ENCODE results near the gene CCDC102B.

The CCDC102B gene

DNA sequence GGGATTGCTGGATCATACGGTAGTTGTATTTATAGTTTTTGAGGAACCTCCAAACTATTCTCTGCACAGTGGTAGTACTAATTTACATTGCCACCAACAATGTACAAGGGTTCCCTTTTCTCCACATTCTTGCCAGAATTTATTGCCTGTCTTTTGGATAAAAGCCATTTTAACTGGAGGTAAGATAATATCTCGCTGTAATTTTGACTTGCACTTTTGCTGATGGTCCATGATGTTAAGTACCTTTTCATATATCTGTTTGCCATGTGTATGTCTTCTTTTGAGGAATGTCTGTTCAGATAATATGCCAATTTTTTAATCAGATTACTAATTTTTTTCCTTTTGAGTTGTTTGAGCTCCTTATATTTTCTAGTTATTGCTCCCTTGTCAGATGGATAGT is 158.8 kb downstream of the CCDC102B start:
- Mint-ChIP-seq H3K4me1 (no peaks in the 10 kb centered on the region), H3K9me3 (peaks cover 18% of the 10 kb centered on the region), H3K36me3 (ENCODE audit: low read depth) (peaks cover 21% of the 10 kb centered on the region), H3K27me3 (ENCODE audit: low read depth, poor library complexity) (no peaks in the 10 kb centered on the region), H3K4me3 (no peak overlapping the region), H3K27ac (no peak overlapping the region)
- no peak for DNase-seq
- TF ChIP-seq, protein P1, sequence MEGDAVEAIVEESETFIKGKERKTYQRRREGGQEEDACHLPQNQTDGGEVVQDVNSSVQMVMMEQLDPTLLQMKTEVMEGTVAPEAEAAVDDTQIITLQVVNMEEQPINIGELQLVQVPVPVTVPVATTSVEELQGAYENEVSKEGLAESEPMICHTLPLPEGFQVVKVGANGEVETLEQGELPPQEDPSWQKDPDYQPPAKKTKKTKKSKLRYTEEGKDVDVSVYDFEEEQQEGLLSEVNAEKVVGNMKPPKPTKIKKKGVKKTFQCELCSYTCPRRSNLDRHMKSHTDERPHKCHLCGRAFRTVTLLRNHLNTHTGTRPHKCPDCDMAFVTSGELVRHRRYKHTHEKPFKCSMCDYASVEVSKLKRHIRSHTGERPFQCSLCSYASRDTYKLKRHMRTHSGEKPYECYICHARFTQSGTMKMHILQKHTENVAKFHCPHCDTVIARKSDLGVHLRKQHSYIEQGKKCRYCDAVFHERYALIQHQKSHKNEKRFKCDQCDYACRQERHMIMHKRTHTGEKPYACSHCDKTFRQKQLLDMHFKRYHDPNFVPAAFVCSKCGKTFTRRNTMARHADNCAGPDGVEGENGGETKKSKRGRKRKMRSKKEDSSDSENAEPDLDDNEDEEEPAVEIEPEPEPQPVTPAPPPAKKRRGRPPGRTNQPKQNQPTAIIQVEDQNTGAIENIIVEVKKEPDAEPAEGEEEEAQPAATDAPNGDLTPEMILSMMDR (IDR thresholded peaks at IDR 0.05), result no peak

DNA sequence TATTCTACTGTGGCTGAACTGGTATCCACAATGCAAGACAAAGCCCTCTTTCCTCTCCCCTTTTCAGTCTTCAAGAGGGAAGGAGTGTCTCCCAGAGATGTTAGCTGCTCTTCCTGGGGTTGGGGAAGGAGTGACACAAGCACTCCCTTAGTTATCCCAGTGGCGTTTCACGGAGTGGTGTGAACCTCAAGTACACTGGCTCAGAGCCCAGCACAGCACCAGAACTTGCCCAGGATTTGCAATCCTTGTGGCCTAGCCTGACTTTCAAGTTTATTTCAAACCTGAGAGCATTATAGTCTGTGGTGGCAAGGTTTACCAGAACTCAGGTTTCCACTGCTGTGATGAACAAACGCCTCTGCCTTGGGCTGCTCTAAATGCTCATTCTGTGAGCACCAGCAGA is 162.5 kb downstream of the CCDC102B start:
- Mint-ChIP-seq H3K27me3 (ENCODE audit: low read depth, poor library complexity) (no peaks in the 10 kb centered on the region), H3K36me3 (ENCODE audit: low read depth) (peaks cover 12% of the 10 kb centered on the region), H3K9me3 (peaks cover 13% of the 10 kb centered on the region), H3K4me1 (no peaks in the 10 kb centered on the region), H3K27ac (no peak overlapping the region), H3K4me3 (no peak overlapping the region)
- no peak for DNase-seq
- TF ChIP-seq, protein P1 (IDR thresholded peaks at IDR 0.05), result no peak

DNA sequence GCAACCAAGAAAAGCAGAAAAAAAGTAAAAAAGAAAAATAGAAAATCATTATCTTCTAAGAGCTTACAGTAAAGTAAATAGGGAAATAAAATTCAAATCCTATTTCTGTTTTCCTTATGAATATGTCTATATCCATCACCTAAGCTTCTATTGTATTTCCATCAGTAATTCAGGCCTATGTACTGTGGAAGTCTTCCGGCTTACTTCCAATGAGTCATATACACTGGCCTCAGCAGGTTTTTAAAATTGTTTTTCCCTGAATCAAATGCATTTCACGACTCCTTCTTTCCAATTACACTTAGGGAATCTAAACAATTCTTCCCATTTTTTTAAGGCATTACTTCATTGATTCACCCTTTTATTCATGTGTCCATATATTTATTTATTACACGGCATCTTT is 164.7 kb downstream of the CCDC102B start:
- no peak overlapping the region for H3K4me3 Mint-ChIP-seq
- TF ChIP-seq, protein P1 (IDR thresholded peaks at IDR 0.05), result no peak
- peaks cover 11% of the 10 kb centered on the region for H3K36me3 Mint-ChIP-seq (ENCODE audit: low read depth)
- H3K4me1 Mint-ChIP-seq, result no peaks in the 10 kb centered on the region
- DNase-seq, result no peak
- peaks cover 19% of the 10 kb centered on the region for H3K9me3 Mint-ChIP-seq
- peaks cover 3% of the 10 kb centered on the region for H3K27me3 Mint-ChIP-seq (ENCODE audit: low read depth, poor library complexity)
- no peak overlapping the region for H3K27ac Mint-ChIP-seq

DNA sequence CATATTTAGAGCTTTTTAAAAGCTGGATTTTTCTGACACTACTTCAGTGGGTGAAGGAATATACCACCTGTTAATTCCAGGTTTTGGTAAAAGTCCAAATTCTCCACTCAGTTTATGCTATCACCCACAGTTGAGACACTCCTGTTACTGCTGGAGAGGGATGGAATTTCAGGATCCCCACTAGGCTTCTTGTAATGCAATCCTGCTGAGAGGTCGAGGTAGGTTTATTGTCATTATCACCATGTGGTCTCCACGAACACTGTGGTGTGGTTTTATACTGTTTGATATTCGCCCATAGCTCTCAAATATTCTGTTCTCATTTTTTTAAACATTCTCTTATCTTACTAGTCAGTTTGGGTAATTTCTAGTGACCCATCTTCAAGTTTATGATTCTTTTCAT is 167.9 kb downstream of the CCDC102B start:
- no peaks in the 10 kb centered on the region for H3K4me1 Mint-ChIP-seq
- H3K27ac Mint-ChIP-seq, result no peak overlapping the region
- DNase-seq, result no peak
- H3K9me3 Mint-ChIP-seq, result peaks cover 7% of the 10 kb centered on the region
- TF ChIP-seq, protein P1 (IDR thresholded peaks at IDR 0.05), result no peak
- no peaks in the 10 kb centered on the region for H3K36me3 Mint-ChIP-seq (ENCODE audit: low read depth)
- H3K27me3 Mint-ChIP-seq (ENCODE audit: low read depth, poor library complexity), result peaks cover 3% of the 10 kb centered on the region
- no peak overlapping the region for H3K4me3 Mint-ChIP-seq

DNA sequence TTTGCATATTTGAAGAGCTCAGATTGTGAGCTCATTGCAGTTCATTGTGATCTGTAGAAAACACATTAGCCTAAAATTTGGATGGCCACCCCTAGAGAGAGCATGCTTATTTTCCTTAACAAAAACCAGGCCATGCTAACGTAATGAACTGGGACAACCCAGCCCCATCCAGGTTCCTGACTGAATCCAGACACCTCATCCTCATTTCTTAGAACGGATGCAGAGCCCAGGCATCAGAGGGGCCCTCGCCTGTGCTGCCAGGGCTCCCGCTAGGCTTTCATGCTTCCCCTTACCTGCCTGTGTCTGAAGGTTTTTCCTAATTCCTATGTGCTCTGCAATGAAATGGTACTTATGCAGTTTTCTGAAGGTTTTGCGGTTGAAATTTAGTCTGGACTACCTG is 171.1 kb downstream of the CCDC102B start:
- Mint-ChIP-seq H3K4me3 (no peak overlapping the region), H3K4me1 (peaks cover 4% of the 10 kb centered on the region), H3K9me3 (peaks cover 7% of the 10 kb centered on the region), H3K27ac (no peak overlapping the region), H3K36me3 (ENCODE audit: low read depth) (no peaks in the 10 kb centered on the region), H3K27me3 (ENCODE audit: low read depth, poor library complexity) (peaks cover 3% of the 10 kb centered on the region)
- TF ChIP-seq, protein P1 (IDR thresholded peaks at IDR 0.05), result no peak
- no peak for DNase-seq

DNA sequence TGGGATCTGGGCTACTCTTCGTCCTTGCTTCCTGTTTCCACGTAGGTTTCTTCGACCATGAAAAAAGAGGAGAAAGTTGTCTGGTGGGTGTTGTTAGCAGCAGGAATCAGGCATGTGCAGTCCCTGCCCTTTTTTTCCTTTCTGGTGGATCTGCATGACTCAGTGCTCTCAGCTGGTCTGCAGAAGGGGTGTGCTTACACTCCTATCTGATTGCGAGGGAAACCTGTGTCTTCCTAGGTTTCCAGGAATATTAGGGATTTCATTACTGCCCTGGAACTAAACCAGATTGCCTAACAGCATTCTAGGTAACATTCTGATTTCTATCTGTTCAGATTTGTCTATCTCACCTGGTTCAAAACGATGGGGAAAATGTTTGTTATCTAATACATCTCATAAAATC is 174.3 kb downstream of the CCDC102B start:
- H3K4me1 Mint-ChIP-seq, result peaks cover 4% of the 10 kb centered on the region
- no peak for DNase-seq

More for the DNA sequence above, 174.3 kb downstream of the CCDC102B start:
- no peaks in the 10 kb centered on the region for H3K27me3 Mint-ChIP-seq (ENCODE audit: low read depth, poor library complexity)
- H3K27ac Mint-ChIP-seq, result no peak overlapping the region
- TF ChIP-seq, protein P1 (IDR thresholded peaks at IDR 0.05), result no peak
- no peaks in the 10 kb centered on the region for H3K36me3 Mint-ChIP-seq (ENCODE audit: low read depth)
- H3K9me3 Mint-ChIP-seq, result no peaks in the 10 kb centered on the region
- no peak overlapping the region for H3K4me3 Mint-ChIP-seq

Measured in nephron progenitor cell (in vitro differentiated cells).